HS-27A (cell line): ENCODE measurements around the gene TAF1B.
A peak's percentile ranks its signal among the peaks of the same experiment; 100 is the strongest.

Experiments used
- DNase-seq: peaks from one replicate; pipeline ENCODE4 v3.0.0-alpha.2; 2012; ENCODE audit warnings: low read depth, missing footprints

The TAF1B gene

DNA sequence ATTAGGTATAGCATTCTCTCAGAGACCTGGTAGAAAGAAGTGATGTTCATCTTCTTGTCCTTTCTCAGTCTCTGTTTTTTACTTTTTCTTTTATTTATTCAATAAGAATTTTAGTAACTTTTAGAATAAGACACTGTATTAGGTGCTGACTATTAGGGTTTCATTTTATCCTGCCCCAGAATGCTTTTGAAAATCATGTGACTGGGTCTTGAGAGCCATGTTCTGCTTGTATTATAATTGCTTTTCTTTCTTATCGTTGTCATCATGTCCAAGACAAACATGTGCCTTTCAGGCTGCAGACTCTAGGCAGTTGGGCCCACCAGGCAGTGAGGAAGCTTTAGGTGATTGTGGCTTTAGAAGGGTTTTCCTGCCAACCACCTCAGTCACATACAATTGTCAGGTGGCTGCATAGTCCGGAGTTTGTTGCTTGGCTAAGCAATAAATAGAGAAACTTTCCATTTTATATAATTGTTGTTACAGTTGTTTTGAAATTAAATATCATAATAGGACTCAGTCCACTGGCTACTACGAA lies 123.3 kb downstream of the TAF1B start:
- DNase-seq = no peak

DNA sequence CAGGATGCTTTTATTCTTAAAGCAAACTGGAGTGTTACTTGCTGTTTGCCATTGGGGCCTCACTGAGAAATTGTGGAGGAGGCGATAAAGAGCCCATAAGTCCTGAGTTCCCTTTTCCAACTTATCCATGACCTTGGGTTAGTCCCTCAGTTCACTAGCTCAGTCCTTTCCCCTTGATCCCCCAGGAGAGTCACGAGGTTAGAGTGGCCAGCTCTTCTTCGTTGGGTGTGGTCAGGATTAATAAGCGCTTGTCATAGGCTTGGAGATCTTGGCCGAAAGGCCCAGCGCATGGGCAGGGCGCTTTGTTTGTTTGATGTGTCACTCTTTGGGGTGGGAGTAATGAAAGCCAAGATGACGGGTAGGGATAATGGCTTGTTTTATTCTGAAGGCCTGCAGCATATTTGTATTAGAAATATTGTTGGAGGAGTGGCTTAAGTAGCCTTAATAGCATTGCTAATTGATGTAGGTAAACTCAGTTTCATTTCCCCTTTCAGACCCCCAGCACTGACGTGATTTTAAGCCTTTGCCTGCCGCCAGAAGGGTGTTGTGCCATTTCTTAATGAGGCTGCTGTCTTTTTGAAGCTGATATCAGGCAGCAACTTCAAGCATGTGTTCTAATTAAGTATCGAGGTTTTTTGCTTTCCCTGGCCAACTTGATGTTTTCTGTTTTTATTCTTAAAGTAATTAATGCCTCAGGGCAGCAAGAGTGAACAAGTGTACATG lies 123.9 kb downstream of the TAF1B start:
- no peak for DNase-seq

DNA sequence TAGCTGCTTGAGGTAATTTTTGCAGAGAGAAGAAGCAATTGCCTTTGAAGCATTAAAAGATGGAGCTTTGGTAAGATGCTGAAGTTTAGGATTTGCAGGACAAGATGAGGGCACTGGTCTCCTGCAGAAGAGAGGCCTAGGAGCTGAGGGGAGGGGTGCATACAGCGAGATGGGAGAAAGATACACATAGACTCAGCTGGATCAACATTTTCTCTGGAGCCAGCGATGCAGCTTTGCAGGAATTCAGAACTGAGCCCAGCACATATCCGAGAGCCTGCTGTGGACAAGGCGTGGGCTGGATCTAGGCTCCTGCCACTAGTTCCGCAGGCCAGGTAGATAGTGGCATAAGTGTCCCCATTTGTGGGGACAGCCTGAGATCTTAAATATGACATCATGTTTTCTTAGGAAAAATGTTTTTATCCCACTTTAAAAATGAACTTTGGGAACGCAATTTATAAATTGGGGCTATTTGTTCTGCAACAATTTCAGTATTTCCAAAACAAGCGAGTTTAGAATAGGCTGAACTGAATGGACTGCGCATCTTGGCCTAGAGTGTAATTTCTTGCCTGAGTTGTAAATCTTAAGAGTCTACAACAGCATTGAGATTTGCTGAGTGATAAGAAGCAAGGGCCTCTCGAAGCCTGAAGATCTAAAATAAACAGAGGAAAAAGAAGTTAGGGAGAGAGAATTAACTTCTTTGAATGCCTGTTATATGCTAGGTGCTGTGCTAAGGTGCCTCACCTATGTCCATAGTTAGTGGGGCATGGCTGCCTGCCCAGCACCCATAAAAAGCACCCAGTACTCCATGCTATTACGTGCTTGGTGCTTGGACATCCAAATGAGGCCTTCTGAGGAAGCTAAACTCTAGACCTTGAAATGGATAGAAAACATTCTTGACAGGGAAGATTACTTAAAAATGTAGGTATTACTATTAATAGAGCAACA lies 125.6 kb downstream of the TAF1B start:
- DNase-seq = no peak

DNA sequence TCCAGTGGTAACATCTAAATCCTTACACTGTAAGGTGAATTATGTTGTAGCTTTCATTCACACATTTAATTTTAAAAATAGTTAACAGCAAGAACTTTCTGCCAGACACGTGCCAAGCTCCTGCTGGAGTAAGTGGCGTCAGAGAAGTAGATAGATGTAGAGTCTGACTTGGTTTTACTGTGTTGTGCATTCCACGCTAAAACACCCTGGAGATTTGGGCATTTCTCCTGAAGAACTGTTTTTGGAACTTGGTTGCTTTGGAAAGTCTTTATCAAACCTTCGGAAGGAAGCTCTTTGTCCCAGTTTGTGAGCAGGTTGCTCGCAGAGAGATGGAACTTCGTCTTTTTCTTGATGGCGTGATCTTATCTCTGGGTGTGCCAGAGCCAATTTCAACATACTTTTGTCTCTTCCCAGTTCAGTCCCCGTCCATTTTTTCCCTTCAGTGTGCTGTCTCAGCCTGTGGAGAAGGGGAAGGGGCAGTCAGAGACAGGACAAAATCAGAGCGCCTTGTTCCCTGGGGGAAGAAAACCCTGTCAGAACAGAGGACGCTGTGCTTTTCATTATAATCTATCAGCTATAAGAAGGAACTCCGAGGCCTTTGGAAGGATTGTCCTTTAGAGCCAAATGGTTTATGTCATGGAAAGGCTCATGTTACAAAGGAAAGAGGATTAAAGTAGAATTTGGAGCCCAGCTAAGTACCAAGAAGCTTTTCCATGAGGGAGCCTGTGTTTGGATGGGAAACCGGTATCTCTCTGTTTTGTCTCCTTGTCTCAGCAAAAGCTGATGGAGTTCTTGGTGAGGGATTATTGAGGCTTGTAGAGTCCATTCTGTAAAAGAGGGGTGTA lies 127.1 kb downstream of the TAF1B start:
- no peak for DNase-seq

DNA sequence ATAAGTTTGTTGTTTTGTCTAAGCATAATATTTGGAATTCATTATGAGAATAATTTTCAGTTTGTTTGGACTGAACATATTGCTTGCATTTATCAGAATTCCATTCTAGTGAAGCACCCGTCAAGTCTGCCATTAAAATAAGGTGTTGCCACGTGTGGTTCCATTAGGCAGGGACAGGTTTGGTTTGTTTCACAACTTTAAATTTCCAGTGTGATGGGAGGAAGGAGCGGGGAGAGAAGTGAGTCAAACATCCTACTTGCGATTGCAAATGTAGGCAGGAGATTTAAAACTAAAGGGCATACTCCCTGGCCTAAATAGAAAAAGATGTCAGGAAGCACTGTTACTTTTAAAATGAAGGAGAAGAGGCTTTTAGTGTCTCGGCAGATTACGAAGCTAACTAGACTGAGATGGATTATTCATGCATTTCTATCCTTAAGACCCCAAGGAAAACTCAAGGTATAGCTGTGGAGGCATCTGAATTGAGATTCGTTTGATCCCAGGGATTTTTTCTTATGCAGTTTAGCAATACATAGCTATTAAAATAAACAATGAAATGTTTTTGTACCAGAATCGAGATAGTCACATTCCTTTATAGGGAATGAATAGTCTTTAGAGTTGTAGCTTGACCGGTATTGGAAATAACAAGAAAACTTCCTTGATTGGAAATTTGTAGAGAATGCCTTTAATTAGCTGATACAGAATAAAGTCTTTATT lies 128.0 kb downstream of the TAF1B start:
- no peak for DNase-seq

DNA sequence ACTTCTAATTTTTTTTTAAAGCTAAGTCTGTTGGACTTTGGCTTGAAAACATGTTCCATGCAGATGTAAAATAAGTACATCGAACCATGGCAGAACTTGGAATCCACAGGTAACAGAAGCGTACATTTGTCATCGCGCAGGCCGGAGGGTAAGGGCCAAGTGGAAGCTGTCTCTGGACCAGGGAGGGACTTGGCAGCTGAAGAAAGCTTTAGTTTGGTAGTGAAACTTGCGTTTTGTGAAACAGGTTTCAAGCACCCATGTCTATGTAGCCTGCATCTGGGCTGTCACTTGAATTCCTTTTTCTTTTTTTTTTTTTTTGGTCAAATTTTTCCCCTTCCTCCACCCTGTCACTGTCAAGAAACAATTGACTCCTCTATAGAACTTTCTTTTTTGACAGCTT lies 128.6 kb downstream of the TAF1B start:
- no peak for DNase-seq

DNA sequence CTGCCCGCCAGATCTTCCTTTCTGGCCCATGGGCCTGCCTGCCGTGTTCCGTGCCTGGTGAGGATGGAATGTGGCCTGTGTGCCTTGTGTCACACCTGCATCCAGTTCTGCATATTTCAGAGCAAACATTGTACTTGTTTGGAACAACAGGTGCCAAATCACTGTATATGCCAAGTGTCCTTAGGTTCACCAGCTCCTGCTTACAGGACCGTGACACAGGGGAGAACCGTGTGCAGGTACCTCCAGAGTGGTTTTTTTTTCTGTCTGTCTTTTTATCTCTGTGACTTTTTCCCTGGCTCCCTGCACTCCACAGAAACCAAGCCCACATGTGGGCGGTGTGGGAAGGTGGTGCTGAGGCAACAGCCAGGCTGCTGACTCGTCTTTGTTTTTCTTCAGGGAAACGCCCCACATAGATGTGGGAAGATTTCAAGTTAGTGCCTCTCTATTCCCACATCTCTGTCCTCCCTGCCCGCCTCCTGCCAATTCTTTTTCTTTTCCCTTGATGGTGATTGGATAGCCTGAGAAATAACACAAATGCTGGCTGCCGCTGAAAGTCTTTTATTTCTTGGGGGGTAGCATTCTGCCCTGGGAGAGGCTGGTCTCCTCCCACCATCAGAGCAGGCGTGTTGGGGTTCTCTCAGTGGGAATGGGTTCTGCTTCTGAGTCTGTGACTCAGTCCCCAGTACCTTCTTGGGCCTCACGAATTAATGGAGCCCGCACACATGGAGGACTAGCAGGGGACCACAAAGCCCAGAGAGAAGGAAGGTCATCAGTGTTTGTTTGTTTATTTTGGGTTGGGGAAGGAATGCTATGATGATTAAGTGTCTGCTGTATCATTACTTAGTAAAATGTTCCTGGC lies 129.6 kb downstream of the TAF1B start:
- DNase-seq = no peak

DNA sequence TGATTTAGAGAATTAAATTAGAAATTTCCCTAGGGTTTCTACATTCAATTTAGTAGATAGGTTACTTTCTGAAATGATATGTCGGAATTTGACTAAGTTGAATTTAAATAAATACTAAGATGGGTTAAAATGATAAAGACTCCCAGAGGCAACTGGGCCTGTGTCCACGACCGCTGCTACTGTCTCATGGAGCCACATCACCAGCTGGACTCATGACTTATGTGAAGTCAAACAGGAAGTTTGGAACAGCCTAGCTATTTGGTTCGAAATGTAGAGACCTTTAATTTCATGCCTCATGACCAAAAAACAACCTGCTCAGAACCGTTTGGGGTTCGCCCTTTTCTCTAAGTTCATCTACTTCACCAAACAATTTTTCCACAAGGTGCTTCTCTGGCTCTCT lies 130.4 kb downstream of the TAF1B start:
- no peak for DNase-seq

DNA sequence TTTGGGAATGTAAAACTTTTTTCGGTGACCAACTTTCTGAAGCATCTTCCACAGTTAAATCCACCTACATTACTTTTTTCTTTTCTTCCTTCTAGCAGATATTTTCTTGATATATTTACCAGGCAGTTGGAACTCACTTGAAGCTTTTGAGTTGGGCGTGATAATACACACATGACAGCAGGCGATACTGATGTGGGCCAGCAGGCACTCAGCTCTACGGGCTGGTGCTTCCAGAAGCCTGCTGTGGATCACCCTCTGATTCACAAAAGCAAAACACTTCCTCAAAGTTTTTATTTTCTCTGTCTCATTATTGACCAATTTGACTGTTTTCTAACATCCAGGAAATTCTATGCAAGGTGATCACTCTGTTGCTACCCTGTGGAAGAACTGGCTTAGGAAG lies 131.1 kb downstream of the TAF1B start:
- DNase-seq = no peak

DNA sequence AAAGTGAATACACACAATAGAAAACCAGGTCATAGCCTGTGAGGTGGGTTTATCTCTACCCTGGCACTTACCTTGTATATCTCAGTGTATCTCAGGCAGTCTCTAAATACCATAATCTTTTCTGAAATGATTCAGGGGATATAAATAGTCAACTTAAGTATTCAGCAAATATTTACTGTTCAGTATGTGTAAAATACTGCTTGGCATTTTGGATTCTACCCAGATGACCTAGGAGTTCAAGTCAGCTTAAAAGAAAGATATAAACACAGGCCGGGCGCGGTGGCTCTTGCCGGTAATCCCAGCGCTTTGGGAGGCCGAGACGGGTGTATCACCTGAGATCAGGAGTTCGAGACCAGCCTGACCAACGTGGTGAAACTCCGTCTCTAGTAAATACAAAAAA lies 132.1 kb downstream of the TAF1B start:
- no peak for DNase-seq

DNA sequence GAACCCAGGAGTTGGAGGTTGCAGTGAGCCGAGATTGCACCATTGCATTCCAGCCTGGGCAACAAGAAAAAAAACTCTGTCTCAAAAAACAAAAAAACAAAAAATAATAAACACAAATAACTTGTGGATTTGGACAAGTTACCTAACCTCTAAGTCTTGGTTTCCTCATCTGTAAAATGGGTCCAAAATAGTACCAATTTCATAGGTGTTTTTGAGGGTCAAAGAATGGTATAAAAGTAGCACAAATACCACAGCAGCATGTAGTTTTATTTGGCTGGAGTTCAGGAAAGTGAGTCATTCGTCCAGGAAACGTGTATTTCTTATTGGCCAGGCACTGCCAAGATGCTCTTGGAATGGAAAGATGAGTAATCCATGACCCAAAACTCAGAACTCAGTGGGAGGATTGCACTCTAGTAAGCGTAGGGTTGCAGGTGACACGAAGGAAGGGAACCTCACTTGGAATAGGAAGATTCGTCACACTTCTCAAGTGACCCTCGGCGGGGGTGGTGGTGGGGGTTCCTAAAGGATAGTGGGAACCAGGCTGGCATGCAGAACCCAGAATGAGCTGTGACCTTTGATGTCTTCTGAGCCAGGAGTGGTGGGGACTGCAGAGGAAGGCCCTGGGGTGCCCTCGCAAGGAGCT lies 132.7 kb downstream of the TAF1B start:
- peak; percentile 93 for DNase-seq

DNA sequence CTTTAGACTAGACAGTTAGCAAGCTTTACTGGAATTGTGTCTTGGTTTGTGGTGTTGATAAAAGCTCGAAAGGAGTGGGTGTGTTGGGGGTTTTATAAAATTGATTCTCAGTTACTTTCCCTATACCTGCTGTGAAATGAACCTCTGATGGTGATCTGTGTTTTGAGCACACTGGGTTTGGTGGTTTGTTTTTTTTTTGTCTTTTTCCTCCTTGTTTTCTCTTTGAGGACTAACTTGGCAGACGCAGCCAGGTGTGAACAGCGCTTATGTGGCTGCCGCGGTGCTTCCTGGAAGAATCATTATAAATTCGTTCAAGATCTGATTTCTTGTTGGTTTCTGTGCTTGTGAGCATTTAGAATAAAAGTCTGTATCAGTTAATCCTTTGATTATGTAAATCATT lies 136.7 kb downstream of the TAF1B start:
- no peak for DNase-seq

DNA sequence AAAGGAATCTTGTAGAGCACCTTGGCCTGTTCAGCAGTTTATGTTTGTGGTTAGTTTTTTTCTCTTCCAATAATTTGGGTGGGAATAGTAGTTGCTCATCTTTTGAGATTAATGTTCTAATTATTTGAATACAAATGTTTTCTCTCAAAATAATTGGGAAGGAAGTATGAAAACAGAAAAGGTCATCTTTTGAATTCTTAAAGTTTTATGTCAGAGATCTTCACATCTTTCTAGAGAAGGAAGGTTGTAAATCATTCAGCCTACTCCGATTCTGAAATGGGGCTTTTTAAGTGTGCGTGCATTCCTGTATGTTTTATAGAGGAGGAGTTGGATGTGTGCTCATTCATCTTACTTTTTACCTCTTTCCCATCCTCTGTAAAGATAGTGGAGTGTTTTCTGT lies 137.2 kb downstream of the TAF1B start:
- no peak for DNase-seq

DNA sequence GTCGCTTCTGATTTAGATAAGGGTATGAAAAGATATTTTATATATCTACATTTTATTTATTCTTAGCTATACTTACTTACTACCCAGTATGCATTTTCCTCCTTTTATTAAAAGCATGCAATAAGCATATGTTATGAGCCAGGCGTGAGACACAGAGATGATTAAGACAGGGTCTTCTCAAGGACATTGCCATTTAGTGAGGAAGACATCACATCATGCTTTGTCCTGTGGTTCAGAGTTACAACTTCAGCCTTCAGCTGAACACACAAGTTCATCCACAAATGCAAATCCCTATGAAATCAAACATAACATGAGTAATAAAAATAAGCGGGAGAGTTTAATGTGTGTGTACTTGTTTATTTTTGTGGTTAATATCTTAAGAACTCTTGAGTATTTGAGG lies 138.4 kb downstream of the TAF1B start:
- DNase-seq = no peak

DNA sequence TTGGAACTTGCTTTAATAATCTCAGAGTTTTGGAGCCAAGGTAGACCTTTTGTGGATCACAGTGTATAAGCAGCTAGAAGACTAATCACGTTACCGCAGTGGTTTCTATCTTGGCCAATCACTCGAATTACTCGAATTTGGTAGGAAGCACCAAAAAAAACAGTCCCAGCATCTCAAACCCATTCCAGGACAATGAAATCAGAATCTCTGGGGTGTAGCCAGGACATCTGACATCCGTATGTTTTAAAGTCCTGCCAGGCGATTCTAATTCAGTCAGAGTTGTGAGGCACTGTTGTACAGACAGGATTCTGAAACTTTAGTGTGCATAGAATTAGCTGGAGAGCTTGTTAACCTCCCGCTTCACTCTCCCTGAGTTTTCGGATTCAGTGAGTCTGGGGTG lies 139.0 kb downstream of the TAF1B start:
- no peak for DNase-seq

DNA sequence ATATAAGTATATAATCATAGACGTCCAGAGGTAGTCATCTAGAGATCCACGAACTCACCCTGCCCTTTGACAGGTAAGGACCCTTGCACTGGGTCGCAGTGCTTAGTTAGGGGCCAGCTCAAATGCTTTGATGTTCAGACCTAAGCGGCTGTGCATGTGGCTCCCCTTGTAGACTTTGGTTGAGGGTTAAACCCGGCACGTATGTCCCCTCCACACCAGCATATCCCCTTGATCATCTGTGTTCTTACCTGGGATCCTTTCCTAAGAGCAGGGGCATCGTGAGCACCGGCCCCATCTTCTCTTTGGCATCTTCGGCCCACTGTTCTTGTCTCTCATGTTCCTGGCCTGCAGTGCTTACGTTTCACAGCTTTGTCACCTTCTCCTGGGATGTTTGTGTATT lies 139.6 kb downstream of the TAF1B start:
- no peak for DNase-seq

DNA sequence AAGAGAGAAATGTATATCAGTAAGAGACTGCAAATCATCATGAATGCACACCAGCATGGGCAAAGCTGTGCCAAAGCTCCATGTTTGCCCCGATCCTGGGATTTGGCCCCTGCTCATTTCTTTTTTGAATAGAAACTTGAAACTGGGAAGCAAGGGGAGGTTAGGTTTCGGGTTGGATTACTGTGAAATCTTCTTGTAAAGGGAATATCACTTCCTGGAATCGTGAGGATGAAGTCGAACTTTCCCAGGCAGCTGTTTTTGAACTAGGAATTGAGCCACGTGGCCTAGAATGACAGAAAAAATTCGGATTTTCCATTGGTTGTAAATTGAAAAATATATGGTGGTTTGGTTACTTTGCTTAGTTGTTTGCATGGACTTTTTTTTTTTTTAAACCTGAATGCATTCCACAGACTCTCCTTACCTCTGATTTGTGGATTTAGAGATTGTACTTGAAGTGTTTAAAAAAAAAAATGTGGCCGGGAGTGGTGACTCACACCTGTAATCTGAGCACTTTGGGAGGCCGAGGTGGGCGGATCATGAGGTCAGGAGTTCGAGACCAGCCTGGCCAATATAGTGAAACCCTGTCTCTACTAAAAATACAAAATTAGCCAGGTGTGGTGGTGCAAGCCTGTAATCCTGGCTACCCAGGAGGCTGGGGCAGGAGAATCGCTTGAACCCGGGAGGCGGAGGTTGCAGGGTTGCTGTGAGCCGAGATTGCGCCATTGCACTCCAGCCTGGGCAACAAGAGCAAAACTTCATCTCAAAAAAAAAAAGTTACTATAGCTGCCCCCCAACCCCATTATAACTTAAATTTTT lies 140.3 kb downstream of the TAF1B start:
- no peak for DNase-seq
